Lower leg skin (tissue), 3 donors: ENCODE data around the gene ABCA13.

Source experiments
- POLR2A ChIP-seq, 2 donors: fragments of 450-650 bp; IDR thresholded peaks; one replicate each; pipeline ENCODE4 v1.6.1; 2016 to 2017; ENCODE audit warnings: antibody characterized with exemption in 2 of 2, mild to moderate bottlenecking in 1 of 2, moderate library complexity in 1 of 2
- TF ChIP-seq, protein P1 (sequence below), 3 donors: fragments of 450-650 bp; IDR thresholded peaks; one replicate each; pipeline ENCODE4 v1.5.1; 2016; ENCODE audit warnings: antibody characterized with exemption in 3 of 3, mild to moderate bottlenecking in 3 of 3, moderate library complexity in 2 of 3

GRCh38 chr7:48141521-48141920, 29.7 kb upstream of the ABCA13 start:
- TF ChIP-seq POLR2A (IDR thresholded peaks at IDR 0.05) = no peak
- TF ChIP-seq, protein P1, sequence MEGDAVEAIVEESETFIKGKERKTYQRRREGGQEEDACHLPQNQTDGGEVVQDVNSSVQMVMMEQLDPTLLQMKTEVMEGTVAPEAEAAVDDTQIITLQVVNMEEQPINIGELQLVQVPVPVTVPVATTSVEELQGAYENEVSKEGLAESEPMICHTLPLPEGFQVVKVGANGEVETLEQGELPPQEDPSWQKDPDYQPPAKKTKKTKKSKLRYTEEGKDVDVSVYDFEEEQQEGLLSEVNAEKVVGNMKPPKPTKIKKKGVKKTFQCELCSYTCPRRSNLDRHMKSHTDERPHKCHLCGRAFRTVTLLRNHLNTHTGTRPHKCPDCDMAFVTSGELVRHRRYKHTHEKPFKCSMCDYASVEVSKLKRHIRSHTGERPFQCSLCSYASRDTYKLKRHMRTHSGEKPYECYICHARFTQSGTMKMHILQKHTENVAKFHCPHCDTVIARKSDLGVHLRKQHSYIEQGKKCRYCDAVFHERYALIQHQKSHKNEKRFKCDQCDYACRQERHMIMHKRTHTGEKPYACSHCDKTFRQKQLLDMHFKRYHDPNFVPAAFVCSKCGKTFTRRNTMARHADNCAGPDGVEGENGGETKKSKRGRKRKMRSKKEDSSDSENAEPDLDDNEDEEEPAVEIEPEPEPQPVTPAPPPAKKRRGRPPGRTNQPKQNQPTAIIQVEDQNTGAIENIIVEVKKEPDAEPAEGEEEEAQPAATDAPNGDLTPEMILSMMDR (IDR thresholded peaks at IDR 0.05) = no peak
